ENCODE results near the gene PRR16. TPM values are rescaled to one million over a fixed set of nuclear protein-coding genes. Genes with fewer than 3 reads are reported as not detected.

PRR16 gene
- total and polyA plus RNA-seq, 2 experiments from 2014 or later: 1.0 to 1.7 TPM

- TF ChIP-seq ZNF462 (CRISPR knock-in tag; IDR thresholded peaks at IDR 0.05) (no peak), ZNF331 (CRISPR knock-in tag; IDR thresholded peaks at IDR 0.05; ENCODE audit: low read depth) (no peak), CREB1 (CRISPR knock-in tag; IDR thresholded peaks at IDR 0.05; ENCODE audit: low read depth) (no peak), STAT1 (IDR thresholded peaks at IDR 0.05; ENCODE audit: unreplicated experiment) (no peak), JUNB (IDR thresholded peaks at IDR 0.05; ENCODE audit: unreplicated experiment) (no peak), POLR2AphosphoS5 (IDR thresholded peaks at IDR 0.05; ENCODE audit: low read depth) (no peak), NANOG (IDR thresholded peaks at IDR 0.05; ENCODE audit: borderline replicate concordance) (no peak)
These were observed 2.8 kb upstream of the PRR16 start (continued) for GRCh38 chr5:120461251-120461650.

DNA sequence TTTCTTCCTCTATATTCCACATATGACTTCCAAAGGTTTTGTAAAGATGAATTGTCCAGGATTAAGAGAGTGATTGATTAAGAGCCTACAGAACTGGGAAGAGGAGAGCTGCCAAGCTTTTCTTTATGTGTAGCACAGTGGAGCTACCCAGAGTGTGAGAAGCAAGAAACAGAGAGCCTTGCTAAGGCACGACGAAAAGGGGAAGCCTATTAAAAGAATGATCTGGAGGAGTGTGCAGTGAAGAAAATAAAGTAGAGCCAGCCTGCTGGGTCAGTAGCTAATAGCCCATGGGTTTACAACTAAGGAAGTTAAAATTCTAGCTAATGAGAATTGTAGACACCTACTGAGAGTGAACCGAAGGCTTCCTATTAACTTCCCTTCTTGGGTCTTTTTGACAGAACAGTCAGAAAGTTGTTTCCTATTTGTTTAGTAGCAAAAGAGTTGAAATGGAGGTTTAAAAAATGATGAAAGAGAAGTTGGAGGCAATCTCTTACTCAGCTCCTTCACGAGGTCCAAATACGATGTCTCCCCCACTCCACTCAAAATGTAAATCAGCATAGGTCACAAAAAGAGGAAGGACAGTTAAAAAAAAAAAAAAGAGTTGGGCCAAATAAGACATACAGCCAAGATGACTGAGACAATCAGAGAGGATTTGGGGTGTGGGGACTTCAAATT is 957 bp upstream of the PRR16 start:
- H3K4me1 Mint-ChIP-seq: peaks cover 10% of the 10 kb centered on the region
- H3K9me2 ChIP-seq (ENCODE audit: insufficient read depth): no peaks in the 10 kb centered on the region
- no peak overlapping the region for H3K27ac Mint-ChIP-seq
- H3F3A ChIP-seq (replicated peaks; ENCODE audit: low read depth): peaks cover 3% of the 10 kb centered on the region; the same call in 1 of the 2 replicates
- H3K36me3 ChIP-seq (ENCODE audit: insufficient read depth): no peaks in the 10 kb centered on the region
- H2AFZ ChIP-seq: 0 out of 2 replicates have a peak overlapping the region, but pooled peaks have one; percentile 99
- peaks cover under 1% of the 10 kb centered on the region; the same call in 1 of the 3 replicates for H3K36me3 Mint-ChIP-seq (ENCODE audit: low read depth)
- H3K27me3 Mint-ChIP-seq (ENCODE audit: insufficient read depth, low read depth, poor library complexity): peaks cover 29% of the 10 kb centered on the region
- DNase-seq (ENCODE audit: low spot score): no peak
- H3K4me2 ChIP-seq: peak overlapping the region; percentile 97
- no peaks in the 10 kb centered on the region for H4K20me1 ChIP-seq (replicated peaks; ENCODE audit: insufficient read depth)
- H3K79me2 ChIP-seq (replicated peaks; ENCODE audit: insufficient read depth): no peaks in the 10 kb centered on the region
- H3K4me1 ChIP-seq (ENCODE audit: insufficient read depth): peaks cover 14% of the 10 kb centered on the region; the same call in 1 of the 2 replicates
- peaks cover under 1% of the 10 kb centered on the region; the same call in 1 of the 3 replicates for H3K9me3 Mint-ChIP-seq
- H3K27ac ChIP-seq (ENCODE audit: low read depth): no peak overlapping the region
- peaks cover 55% of the 10 kb centered on the region for H3K27me3 ChIP-seq (ENCODE audit: insufficient read depth)
- no peak for ATAC-seq
- peak overlapping the region; percentile 73 for H3K4me3 ChIP-seq
- H3K4me3 Mint-ChIP-seq: peak overlapping the region; percentile 78
- TF ChIP-seq, protein P1, sequence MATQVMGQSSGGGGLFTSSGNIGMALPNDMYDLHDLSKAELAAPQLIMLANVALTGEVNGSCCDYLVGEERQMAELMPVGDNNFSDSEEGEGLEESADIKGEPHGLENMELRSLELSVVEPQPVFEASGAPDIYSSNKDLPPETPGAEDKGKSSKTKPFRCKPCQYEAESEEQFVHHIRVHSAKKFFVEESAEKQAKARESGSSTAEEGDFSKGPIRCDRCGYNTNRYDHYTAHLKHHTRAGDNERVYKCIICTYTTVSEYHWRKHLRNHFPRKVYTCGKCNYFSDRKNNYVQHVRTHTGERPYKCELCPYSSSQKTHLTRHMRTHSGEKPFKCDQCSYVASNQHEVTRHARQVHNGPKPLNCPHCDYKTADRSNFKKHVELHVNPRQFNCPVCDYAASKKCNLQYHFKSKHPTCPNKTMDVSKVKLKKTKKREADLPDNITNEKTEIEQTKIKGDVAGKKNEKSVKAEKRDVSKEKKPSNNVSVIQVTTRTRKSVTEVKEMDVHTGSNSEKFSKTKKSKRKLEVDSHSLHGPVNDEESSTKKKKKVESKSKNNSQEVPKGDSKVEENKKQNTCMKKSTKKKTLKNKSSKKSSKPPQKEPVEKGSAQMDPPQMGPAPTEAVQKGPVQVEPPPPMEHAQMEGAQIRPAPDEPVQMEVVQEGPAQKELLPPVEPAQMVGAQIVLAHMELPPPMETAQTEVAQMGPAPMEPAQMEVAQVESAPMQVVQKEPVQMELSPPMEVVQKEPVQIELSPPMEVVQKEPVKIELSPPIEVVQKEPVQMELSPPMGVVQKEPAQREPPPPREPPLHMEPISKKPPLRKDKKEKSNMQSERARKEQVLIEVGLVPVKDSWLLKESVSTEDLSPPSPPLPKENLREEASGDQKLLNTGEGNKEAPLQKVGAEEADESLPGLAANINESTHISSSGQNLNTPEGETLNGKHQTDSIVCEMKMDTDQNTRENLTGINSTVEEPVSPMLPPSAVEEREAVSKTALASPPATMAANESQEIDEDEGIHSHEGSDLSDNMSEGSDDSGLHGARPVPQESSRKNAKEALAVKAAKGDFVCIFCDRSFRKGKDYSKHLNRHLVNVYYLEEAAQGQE (IDR thresholded peaks at IDR 0.05; ENCODE audit: unreplicated experiment): no peak
- TF ChIP-seq ZNF114 (CRISPR knock-in tag; IDR thresholded peaks at IDR 0.05): no peak
- TF ChIP-seq ETS1 (IDR thresholded peaks at IDR 0.05): no peak
- TF ChIP-seq EZH2 (IDR thresholded peaks at IDR 0.05; ENCODE audit: low read depth, unreplicated experiment): no peak
- TF ChIP-seq CREB1 (CRISPR knock-in tag; IDR thresholded peaks at IDR 0.05; ENCODE audit: low read depth): no peak
- TF ChIP-seq STAT1 (IDR thresholded peaks at IDR 0.05; ENCODE audit: unreplicated experiment): no peak
- no peak for TF ChIP-seq JUNB (IDR thresholded peaks at IDR 0.05; ENCODE audit: unreplicated experiment)
- TF ChIP-seq ZNF331 (CRISPR knock-in tag; IDR thresholded peaks at IDR 0.05; ENCODE audit: low read depth): no peak

All from GM23338 (cell line).